Measurements from ENCODE around the gene EMP3. TPM values are rescaled to one million over a fixed set of nuclear protein-coding genes. Genes with fewer than 3 reads are reported as not detected.
A peak's percentile ranks its signal among the peaks of the same experiment; 100 is the strongest.

Gene EMP3
- total RNA-seq, 1 donor from 2014 or later: 253 TPM

DNA sequence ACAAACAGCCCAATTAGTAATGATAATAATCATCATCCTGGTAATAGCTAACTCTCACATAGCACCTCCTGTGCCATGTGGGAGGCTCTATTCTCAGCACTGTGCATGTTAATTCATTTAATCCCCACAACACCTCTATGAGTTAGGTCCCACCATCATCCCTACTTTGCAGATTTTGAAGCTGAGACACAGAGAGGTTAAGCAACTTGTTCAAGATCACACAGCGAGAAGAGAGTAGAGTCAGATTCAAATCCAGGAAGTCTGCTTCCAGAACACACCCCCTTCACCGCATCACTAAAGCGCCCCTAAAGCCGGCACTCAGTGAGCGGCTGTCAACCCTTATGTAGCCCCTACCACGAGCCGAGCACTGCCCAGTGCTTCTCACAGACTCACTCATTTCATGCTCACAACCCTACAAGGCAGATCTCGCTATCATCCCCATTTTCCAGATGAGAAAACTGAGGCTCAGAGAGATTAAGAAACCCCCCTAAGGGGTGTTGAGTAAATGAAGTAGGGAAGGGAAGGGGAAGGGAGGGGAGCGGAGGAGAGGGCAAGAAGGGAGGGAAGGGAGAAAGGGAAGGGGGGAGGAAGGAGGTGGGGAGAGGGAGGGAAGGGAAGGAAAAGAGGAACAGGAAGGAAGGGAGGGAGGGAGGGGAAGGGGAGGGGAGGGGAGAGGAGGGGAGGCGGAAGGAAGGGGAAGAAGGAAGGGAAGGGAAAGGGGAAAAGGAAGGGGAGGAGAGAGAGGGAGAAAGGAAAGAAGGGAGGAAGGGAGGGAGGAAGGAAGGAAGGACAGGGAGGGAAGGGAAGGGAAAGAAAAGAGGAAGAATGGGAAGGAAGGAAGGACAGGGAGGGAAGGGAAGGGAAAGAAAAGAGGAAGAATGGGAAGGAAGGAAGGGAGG is 16.4 kb downstream of the EMP3 start:
- DNase-seq (ENCODE audit: low spot score): no peak
- H3K36me3 Mint-ChIP-seq (ENCODE audit: low read depth): no peaks in the 10 kb centered on the region
- intact Hi-C loops (cut with micrococcal nuclease): no loop called here
- no peaks in the 10 kb centered on the region for H3K4me1 Mint-ChIP-seq (ENCODE audit: low read depth)
- H3K27ac Mint-ChIP-seq: no peak overlapping the region
- no peaks in the 10 kb centered on the region for H3K9me3 Mint-ChIP-seq
- no peak overlapping the region for H3K4me3 Mint-ChIP-seq
- H3K27me3 Mint-ChIP-seq (ENCODE audit: insufficient read depth): no peaks in the 10 kb centered on the region

DNA sequence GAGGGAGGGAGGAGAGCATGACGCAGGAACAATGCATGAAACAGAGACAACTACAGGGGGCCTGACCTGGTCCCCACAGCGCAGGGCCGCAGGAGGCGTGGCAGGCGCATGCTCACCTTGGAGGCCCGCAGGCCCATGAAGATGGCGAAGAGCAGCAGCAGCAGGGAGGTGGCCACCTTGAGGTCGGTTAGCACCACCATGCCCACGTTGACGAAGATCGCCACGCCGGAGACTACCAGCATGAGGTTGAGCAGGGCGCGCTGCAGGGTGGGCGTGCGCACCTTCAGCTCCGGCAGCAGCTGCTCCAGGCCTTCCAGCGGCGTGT is 17.0 kb downstream of the EMP3 start:
- Mint-ChIP-seq H3K27ac (no peak overlapping the region), H3K9me3 (no peaks in the 10 kb centered on the region), H3K4me3 (no peak overlapping the region), H3K27me3 (ENCODE audit: insufficient read depth) (no peaks in the 10 kb centered on the region), H3K4me1 (ENCODE audit: low read depth) (no peaks in the 10 kb centered on the region), H3K36me3 (ENCODE audit: low read depth) (no peaks in the 10 kb centered on the region)
- no peak for DNase-seq (ENCODE audit: low spot score)
- intact Hi-C loops (cut with micrococcal nuclease): no loop called here

DNA sequence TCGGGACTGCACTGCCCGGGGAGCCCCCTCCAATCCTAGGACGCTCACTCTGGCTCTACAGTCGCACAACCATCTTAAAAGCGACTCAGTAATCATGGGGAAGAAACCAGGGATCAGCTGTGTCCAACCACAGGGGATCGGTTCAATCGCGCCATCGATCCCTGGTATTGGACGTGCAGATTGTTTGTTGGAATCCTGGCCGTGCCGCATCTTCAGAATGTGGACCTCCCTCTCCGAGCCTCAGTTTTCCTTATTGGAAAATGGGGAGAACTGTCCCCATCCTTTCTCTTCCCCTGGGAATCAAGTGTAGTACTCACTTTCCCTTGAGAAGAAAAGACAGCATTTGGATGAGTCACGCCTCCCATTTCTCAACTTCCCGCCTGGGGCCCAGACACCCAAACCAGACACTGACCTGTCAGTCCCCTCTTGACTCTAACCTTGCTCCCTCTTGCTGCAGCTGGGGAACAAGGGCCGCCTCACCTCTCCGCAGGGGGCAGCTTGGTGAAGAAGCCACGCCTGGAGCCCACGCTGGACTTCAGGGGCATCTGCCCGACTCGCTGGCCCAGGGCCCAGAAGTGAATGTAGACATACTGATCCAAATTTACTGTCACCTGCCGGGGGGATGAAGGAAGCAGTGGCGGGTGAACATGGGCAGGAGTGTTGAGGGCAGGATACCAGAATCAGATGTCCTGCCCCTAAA is 17.6 kb downstream of the EMP3 start:
- no peak overlapping the region for H3K27ac Mint-ChIP-seq
- no peaks in the 10 kb centered on the region for H3K4me1 Mint-ChIP-seq (ENCODE audit: low read depth)
- no peaks in the 10 kb centered on the region for H3K36me3 Mint-ChIP-seq (ENCODE audit: low read depth)
- intact Hi-C loops (cut with micrococcal nuclease): no loop called here
- H3K9me3 Mint-ChIP-seq: no peaks in the 10 kb centered on the region
- no peak overlapping the region for H3K4me3 Mint-ChIP-seq
- no peak for DNase-seq (ENCODE audit: low spot score)
- H3K27me3 Mint-ChIP-seq (ENCODE audit: insufficient read depth): no peaks in the 10 kb centered on the region

DNA sequence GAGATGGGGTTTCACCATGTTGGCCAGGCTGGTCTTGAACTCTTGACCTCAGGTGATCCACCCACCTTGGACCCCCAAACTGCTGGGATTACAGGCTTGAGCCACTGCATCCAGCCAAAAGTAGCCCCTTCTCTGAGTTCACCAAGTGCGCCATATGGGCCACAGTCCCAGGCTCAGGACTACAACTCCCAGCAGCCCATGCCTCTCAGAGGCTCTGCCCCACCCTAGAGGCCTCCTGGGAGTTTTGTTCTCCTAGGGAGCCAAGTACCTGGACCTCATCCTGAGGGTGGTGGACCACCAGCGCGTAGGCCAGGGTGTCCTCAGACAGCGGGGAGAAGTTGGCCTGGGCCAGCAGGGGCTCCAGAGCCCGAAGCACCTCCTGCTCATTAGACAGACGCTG is 19.5 kb downstream of the EMP3 start:
- Mint-ChIP-seq H3K4me3 (no peak overlapping the region), H3K27ac (no peak overlapping the region), H3K4me1 (ENCODE audit: low read depth) (no peaks in the 10 kb centered on the region), H3K36me3 (ENCODE audit: low read depth) (no peaks in the 10 kb centered on the region), H3K9me3 (no peaks in the 10 kb centered on the region), H3K27me3 (ENCODE audit: insufficient read depth) (no peaks in the 10 kb centered on the region)
- no peak for DNase-seq (ENCODE audit: low spot score)
- intact Hi-C loops (cut with micrococcal nuclease): no loop called here

DNA sequence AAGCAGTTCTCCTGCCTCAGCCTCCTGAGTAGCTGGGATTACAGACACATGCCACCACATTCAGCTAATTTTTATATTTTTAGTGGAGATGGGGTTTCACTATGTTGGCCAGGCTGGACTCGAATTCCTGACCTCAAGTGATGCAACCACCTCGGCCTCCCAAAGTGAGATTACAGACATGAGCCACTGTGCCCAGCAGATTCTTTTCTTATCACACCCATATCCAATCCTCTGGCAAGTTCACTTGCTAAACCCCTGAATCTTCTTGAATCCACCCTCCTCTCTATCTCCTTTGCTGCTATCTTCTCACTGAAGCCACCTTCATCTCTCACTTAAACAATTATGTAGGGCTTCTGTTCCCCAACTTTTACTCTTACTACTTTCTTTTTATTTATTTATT is 20.8 kb downstream of the EMP3 start:
- H3K4me1 Mint-ChIP-seq (ENCODE audit: low read depth): peaks cover 3% of the 10 kb centered on the region
- no peaks in the 10 kb centered on the region for H3K36me3 Mint-ChIP-seq (ENCODE audit: low read depth)
- H3K4me3 Mint-ChIP-seq: no peak overlapping the region
- H3K27ac Mint-ChIP-seq: no peak overlapping the region
- no peaks in the 10 kb centered on the region for H3K9me3 Mint-ChIP-seq
- intact Hi-C loops (cut with micrococcal nuclease): no loop called here
- no peaks in the 10 kb centered on the region for H3K27me3 Mint-ChIP-seq (ENCODE audit: insufficient read depth)
- DNase-seq (ENCODE audit: low spot score): no peak

DNA sequence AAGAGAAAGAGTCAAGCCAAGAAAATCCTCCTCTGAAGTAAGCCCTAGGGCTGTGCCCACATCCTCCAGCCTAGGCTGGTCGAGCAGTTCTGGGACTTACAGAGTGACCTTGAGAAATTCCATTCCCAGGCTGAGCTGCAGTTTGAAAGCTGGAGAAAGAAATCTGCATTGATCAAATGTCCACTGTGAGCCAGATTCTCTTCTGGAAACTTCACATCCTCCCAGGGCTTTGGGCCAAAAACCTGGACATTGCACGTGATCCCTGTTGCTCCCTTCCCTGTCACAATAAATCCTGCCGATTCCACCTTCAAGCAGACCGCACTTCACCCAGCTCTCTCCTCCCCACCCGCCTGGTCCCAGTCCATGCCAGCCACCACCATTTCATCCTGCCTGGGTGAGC is 22.7 kb downstream of the EMP3 start:
- no peak for DNase-seq (ENCODE audit: low spot score)
- Mint-ChIP-seq H3K27me3 (ENCODE audit: insufficient read depth) (no peaks in the 10 kb centered on the region), H3K9me3 (no peaks in the 10 kb centered on the region), H3K4me3 (no peak overlapping the region), H3K4me1 (ENCODE audit: low read depth) (peaks cover 5% of the 10 kb centered on the region), H3K36me3 (ENCODE audit: low read depth) (no peaks in the 10 kb centered on the region), H3K27ac (peak overlapping the region; percentile 10)
- intact Hi-C loops (cut with micrococcal nuclease): no loop called here

DNA sequence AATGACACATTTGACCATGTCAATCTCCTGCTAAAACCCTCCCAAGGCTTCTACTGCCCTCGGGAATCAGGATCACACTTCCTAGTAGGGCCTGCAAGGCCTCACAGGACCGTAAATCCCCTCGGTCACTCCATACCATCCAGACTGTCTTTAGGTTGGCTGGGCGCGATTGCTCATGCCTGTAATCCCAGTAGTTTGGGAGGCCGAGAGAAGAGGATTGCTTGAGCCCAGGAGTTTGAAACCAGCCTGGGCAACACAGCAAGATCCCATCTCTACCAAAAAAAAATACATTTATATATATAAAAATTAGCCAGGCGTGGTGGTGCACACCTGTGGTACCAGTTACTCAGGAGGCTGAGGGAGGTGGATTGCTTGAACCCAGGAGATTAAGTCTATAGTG is 23.4 kb downstream of the EMP3 start:
- peaks cover 5% of the 10 kb centered on the region for H3K4me1 Mint-ChIP-seq (ENCODE audit: low read depth)
- no peaks in the 10 kb centered on the region for H3K9me3 Mint-ChIP-seq
- intact Hi-C loops (cut with micrococcal nuclease): no loop called here
- no peak for DNase-seq (ENCODE audit: low spot score)
- H3K4me3 Mint-ChIP-seq: no peak overlapping the region
- no peaks in the 10 kb centered on the region for H3K27me3 Mint-ChIP-seq (ENCODE audit: insufficient read depth)
- H3K27ac Mint-ChIP-seq: no peak overlapping the region
- H3K36me3 Mint-ChIP-seq (ENCODE audit: low read depth): no peaks in the 10 kb centered on the region

DNA sequence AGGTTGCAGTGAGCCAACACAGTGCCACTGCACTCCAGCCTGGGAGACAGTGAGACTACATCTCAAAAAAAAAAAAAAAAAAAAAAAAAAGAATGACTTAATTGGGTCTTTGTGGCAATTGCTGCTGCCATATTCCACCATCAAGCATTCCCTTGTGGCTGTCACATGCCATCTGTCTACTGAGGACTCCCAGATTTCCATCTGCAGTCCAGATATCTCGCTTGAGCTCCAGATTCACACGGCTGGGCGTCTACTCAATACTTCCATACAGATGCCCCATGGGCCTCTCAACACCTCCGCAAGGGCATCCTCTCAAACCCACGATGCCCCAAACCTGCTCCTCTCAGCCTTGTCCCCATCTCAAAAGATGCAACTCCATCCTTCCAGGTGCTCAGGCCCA is 25.5 kb downstream of the EMP3 start:
- no peak for DNase-seq (ENCODE audit: low spot score)
- Mint-ChIP-seq H3K27ac (no peak overlapping the region), H3K4me1 (ENCODE audit: low read depth) (peaks cover 5% of the 10 kb centered on the region), H3K27me3 (ENCODE audit: insufficient read depth) (no peaks in the 10 kb centered on the region), H3K4me3 (no peak overlapping the region), H3K36me3 (ENCODE audit: low read depth) (no peaks in the 10 kb centered on the region), H3K9me3 (no peaks in the 10 kb centered on the region)
- intact Hi-C loops (cut with micrococcal nuclease): loop anchor here (1.0 to 2.0 kb wide), 2 partner anchors 30 to 37 kb away; a partner anchor contains a TSS

DNA sequence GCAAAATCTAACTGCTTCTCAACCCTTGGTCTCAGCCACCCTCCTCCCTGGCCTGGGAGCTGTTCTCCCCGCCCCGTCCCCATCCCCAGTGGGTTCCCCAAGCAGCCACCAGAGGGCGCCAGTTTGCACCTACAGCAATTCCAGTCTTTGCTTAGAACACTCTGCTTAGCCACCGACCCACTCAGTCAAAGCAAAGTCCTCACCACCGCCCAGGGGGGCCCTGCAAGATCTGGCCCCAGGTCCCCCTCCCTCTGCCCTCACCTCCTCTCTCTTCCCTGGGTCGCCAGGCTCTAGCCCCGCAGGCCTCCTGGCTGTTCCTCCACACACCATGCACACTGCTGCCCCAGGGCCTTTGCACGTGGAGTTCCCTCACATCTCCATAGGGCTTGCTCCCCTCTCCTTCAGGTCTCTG is 26.0 kb downstream of the EMP3 start:
- peaks cover 5% of the 10 kb centered on the region for H3K4me1 Mint-ChIP-seq (ENCODE audit: low read depth)
- peak; percentile 69 for DNase-seq (ENCODE audit: low spot score)
- H3K36me3 Mint-ChIP-seq (ENCODE audit: low read depth): no peaks in the 10 kb centered on the region
- no peaks in the 10 kb centered on the region for H3K27me3 Mint-ChIP-seq (ENCODE audit: insufficient read depth)
- intact Hi-C loops (cut with micrococcal nuclease): loop anchor here (1.0 to 2.0 kb wide), 2 partner anchors 31 to 37 kb away; a partner anchor contains a TSS
- H3K27ac Mint-ChIP-seq: no peak overlapping the region
- no peaks in the 10 kb centered on the region for H3K9me3 Mint-ChIP-seq
- H3K4me3 Mint-ChIP-seq: no peak overlapping the region

DNA sequence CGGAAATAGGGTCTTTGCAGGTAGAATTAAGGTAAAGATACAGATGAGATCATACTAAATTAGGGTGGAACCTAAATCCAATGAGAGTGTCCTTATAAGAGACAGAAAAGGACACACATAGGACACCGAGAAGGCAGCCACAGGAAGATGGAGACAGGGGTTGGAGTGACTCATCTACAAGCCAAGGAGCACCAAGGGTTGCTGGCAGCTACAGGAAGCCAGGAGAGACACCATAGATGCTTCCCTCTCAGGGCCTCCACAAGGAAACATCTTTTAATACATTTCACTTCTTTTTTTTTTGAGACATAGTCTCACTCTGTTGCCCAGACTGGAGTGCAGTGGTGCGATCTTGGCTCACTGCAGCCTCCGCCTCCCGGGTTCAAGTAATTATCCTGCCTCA is 28.3 kb downstream of the EMP3 start:
- Mint-ChIP-seq H3K9me3 (no peaks in the 10 kb centered on the region), H3K27me3 (ENCODE audit: insufficient read depth) (no peaks in the 10 kb centered on the region), H3K4me1 (ENCODE audit: low read depth) (peaks cover 5% of the 10 kb centered on the region), H3K36me3 (ENCODE audit: low read depth) (peaks cover 3% of the 10 kb centered on the region), H3K4me3 (no peak overlapping the region), H3K27ac (no peak overlapping the region)
- intact Hi-C loops (cut with micrococcal nuclease): no loop called here
- no peak for DNase-seq (ENCODE audit: low spot score)

DNA sequence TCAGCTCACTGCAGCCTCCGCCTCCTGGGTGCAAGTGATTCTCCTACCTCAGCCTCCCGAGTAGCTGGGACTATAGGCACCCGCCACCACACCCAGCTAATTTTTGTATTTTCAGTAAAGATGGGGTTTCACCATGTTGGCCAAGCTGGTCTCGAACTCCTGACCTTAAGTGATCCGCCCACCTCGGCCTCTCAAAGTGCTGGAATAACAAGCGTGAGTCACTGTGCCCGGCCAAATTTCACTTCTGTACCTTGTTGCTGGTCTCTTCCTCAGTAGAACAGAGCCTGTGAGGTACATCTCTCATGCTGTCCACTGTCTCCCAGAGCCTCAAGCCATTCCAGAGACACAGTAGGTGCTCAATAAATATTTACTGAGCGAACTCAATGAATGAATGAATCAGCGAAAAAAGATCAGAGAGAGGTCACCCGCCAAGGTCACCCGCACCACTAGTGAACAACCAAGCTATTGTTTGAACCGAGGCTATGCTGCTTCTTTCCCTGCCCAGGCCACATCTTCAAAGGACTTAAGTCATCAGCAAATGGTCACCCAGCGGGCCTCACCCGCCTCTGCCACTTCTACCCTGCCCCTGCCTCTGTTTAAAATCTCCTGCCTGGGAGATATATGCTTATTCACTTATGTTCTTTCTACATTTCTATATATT is 29.1 kb downstream of the EMP3 start:
- H3K4me3 Mint-ChIP-seq: no peak overlapping the region
- peaks cover 5% of the 10 kb centered on the region for H3K4me1 Mint-ChIP-seq (ENCODE audit: low read depth)
- DNase-seq (ENCODE audit: low spot score): no peak
- no peak overlapping the region for H3K27ac Mint-ChIP-seq
- H3K27me3 Mint-ChIP-seq (ENCODE audit: insufficient read depth): no peaks in the 10 kb centered on the region
- peaks cover 3% of the 10 kb centered on the region for H3K36me3 Mint-ChIP-seq (ENCODE audit: low read depth)
- H3K9me3 Mint-ChIP-seq: no peaks in the 10 kb centered on the region
- intact Hi-C loops (cut with micrococcal nuclease): no loop called here

DNA sequence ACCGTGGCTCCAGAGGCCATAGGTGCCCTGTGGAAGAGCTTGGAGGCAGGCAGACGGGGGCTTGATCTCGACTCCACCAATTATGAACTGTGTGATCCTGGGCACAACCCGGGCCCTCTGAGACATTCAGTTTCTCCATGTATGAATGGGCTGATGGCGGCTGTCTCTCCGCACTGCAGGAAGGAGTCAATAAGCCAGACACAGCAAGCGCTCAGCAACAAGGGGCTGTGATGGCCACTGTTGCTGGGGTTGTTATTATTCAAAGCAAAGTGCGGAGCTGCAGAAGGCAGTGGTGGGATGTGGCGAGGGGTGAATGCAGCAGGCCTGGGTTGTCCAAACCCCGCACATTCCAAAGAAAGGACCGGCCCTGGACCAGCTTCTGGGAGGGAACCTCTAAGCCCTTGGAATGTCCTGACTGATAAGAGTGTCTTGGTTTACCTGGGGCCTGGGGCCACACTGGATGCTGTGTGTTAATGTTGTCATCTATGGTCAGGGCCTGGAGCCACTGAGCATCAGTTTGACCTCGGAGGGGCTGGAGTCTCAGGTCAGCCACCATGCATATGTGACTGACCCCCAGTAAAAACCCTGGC is 30.1 kb downstream of the EMP3 start:
- DNase-seq (ENCODE audit: low spot score): no peak
- peaks cover 5% of the 10 kb centered on the region for H3K4me1 Mint-ChIP-seq (ENCODE audit: low read depth)
- no peaks in the 10 kb centered on the region for H3K9me3 Mint-ChIP-seq
- no peak overlapping the region for H3K27ac Mint-ChIP-seq
- intact Hi-C loops (cut with micrococcal nuclease): no loop called here
- H3K27me3 Mint-ChIP-seq (ENCODE audit: insufficient read depth): no peaks in the 10 kb centered on the region
- H3K4me3 Mint-ChIP-seq: no peak overlapping the region
- H3K36me3 Mint-ChIP-seq (ENCODE audit: low read depth): peaks cover 3% of the 10 kb centered on the region

DNA sequence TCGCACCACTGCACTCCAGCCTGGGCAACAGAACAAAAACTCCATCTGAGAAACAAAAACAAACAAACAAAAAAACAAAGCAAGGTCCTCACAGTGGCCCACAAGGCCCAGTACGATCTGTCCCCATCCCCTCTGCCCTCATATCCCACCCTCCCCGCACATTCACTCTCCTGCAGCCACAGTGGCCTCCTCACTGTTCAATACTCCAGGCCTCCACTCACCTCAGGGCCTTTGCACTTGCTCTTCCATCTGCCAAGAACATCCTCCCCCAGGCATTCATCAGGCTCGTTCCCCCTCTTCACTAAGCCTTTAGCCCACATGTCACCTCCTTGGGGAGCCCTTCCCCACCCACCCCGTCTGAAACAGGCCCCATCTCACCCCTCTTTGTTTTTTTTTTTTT is 33.8 kb downstream of the EMP3 start:
- intact Hi-C loops (cut with micrococcal nuclease): no loop called here
- peaks cover 7% of the 10 kb centered on the region for H3K36me3 Mint-ChIP-seq (ENCODE audit: low read depth)
- H3K9me3 Mint-ChIP-seq: no peaks in the 10 kb centered on the region
- no peak for DNase-seq (ENCODE audit: low spot score)
- H3K27ac Mint-ChIP-seq: no peak overlapping the region
- H3K4me3 Mint-ChIP-seq: no peak overlapping the region
- peaks cover 6% of the 10 kb centered on the region for H3K4me1 Mint-ChIP-seq (ENCODE audit: low read depth)
- H3K27me3 Mint-ChIP-seq (ENCODE audit: insufficient read depth): no peaks in the 10 kb centered on the region

Measured in activated T-helper 1 cell treated with anti-CD3 and anti-CD28 coated beads, Interleukin-12 subunit alpha, Interleukin-12 subunit beta, Interleukin-2, Interleukin-4 antibody, amounts not matched to agents 30 ng/mL and 10 ng/mL and 1 ng/mL, durations not matched to agents 14 hours and 24 hours and 36 hours (primary cell).